H9 (cell line): ENCODE measurements around the gene KCMF1. TPM values are rescaled to one million over a fixed set of nuclear protein-coding genes. Genes with fewer than 3 reads are reported as not detected.
A peak's percentile ranks its signal among the peaks of the same experiment; 100 is the strongest.

ENCODE experiments used
- DNase-seq: peaks from one replicate; pipeline ENCODE4 v3.0.0-alpha.2; 2017
- H2AFZ ChIP-seq: one replicate; pipeline ENCODE4 v1.6.1; 2013; ENCODE audit warnings: mild to moderate bottlenecking, low read length, control low read depth, moderate library complexity
- H2AK5ac ChIP-seq: 2 replicates; pipeline ENCODE4 v1.6.1; 2013; ENCODE audit warnings: low read length, control low read depth, mixed read lengths; ENCODE audit not compliant: insufficient read length
- H2BK120ac ChIP-seq: one replicate; pipeline ENCODE4 v1.6.1; 2013; ENCODE audit warnings: low read depth, mild to moderate bottlenecking, low read length, control low read depth, inconsistent platforms; ENCODE audit not compliant: poor library complexity, severe bottlenecking
- H2BK12ac ChIP-seq: 2 replicates; pipeline ENCODE4 v1.6.1; 2013; ENCODE audit warnings: low read length, control low read depth, mixed read lengths, low read depth; ENCODE audit not compliant: insufficient read length
- H2BK15ac ChIP-seq: 2 replicates; pipeline ENCODE4 v1.6.1; 2013; ENCODE audit warnings: low read depth, low read length, control low read depth
- H2BK20ac ChIP-seq: one replicate; pipeline ENCODE4 v1.6.1; 2013; ENCODE audit warnings: low read depth, mild to moderate bottlenecking, low read length, control low read depth, inconsistent platforms; ENCODE audit not compliant: poor library complexity, severe bottlenecking
- H2BK5ac ChIP-seq: 2 replicates; pipeline ENCODE4 v1.6.1; 2013; ENCODE audit warnings: low read length, control low read depth, mixed read lengths; ENCODE audit not compliant: insufficient read length
- H3K14ac ChIP-seq: 2 replicates; pipeline ENCODE4 v1.6.1; 2013; ENCODE audit warnings: low read length, control low read depth; ENCODE audit not compliant: insufficient read depth
- H3K18ac ChIP-seq: 2 replicates; pipeline ENCODE4 v1.6.1; 2013; ENCODE audit warnings: low read depth, mild to moderate bottlenecking, mixed read lengths, low read length, control low read depth; ENCODE audit not compliant: insufficient read length
- H3K23ac ChIP-seq: 2 replicates; pipeline ENCODE4 v1.6.1; 2013; ENCODE audit warnings: low read length, control low read depth, mixed read lengths, low read depth; ENCODE audit not compliant: insufficient read length
- H3K23me2 ChIP-seq: 2 replicates; pipeline ENCODE4 v1.6.1; 2013; ENCODE audit warnings: low read depth, mild to moderate bottlenecking, mixed read lengths, low read length, control low read depth; ENCODE audit not compliant: insufficient read length, poor library complexity, severe bottlenecking
- H3K27ac ChIP-seq: 2 replicates; pipeline ENCODE4 v1.5.1; 2013; ENCODE audit warnings: low read length, control low read depth, mixed read lengths, low read depth; ENCODE audit not compliant: insufficient read length
- H3K27me3 ChIP-seq: 2 replicates; pipeline ENCODE4 v1.6.1; 2013; ENCODE audit warnings: low read length, control low read depth, inconsistent platforms; ENCODE audit not compliant: insufficient read depth
- H3K4ac ChIP-seq: 2 replicates; pipeline ENCODE4 v1.6.1; 2013; ENCODE audit warnings: low read depth, mild to moderate bottlenecking, control low read depth, inconsistent platforms, low read length, moderate library complexity
- H3K4me1 ChIP-seq: 2 replicates; pipeline ENCODE4 v1.6.1; 2013; ENCODE audit warnings: low read length, control low read depth, inconsistent platforms; ENCODE audit not compliant: insufficient read depth
- H3K4me2 ChIP-seq: 2 replicates; pipeline ENCODE4 v1.6.1; 2013; ENCODE audit warnings: low read length, control low read depth, mixed read lengths; ENCODE audit not compliant: insufficient read length, insufficient read depth
- H3K56ac ChIP-seq: 2 replicates; pipeline ENCODE4 v1.6.1; 2013; ENCODE audit warnings: low read depth, mild to moderate bottlenecking, mixed read lengths, low read length, control low read depth; ENCODE audit not compliant: insufficient read length
- H3K79me1 ChIP-seq: 2 replicates; pipeline ENCODE4 v1.6.1; 2013; ENCODE audit warnings: low read depth, mild to moderate bottlenecking, moderate library complexity, low read length, control low read depth, inconsistent platforms; ENCODE audit not compliant: insufficient read depth, poor library complexity, severe bottlenecking
- H3K79me2 ChIP-seq: 2 replicates; pipeline ENCODE4 v1.6.1; 2013; ENCODE audit warnings: low read length, control low read depth, inconsistent platforms; ENCODE audit not compliant: insufficient read depth
- H3K9ac ChIP-seq: 2 replicates; pipeline ENCODE4 v1.6.1; 2013; ENCODE audit warnings: low read length, control low read depth, mixed read lengths; ENCODE audit not compliant: insufficient read length; ENCODE audit errors: extremely low read depth
- H3K9me3 ChIP-seq: one replicate; pipeline ENCODE4 v1.6.1; 2013; ENCODE audit warnings: low read depth, low read length, inconsistent platforms; ENCODE audit not compliant: control insufficient read depth
- H3T11ph ChIP-seq: one replicate; pipeline ENCODE4 v1.6.1; 2013; ENCODE audit warnings: mild to moderate bottlenecking, low read length, control low read depth, inconsistent platforms
- H4K20me1 ChIP-seq: one replicate; pipeline ENCODE4 v1.6.1; 2013; ENCODE audit not compliant: control insufficient read depth, insufficient read length, insufficient read depth
- H4K5ac ChIP-seq: 2 replicates; pipeline ENCODE4 v1.6.1; 2013; ENCODE audit warnings: low read depth, mild to moderate bottlenecking, mixed read lengths, low read length, control low read depth; ENCODE audit not compliant: insufficient read length
- H4K8ac ChIP-seq: replicated peaks from 2 replicates; pipeline ENCODE4 v1.6.1; 2013; ENCODE audit warnings: low read length, control low read depth, mixed read lengths, low read depth; ENCODE audit not compliant: insufficient read length
- H4K91ac ChIP-seq: 2 replicates; pipeline ENCODE4 v1.6.1; 2013; ENCODE audit warnings: low read depth, mild to moderate bottlenecking, moderate library complexity, mixed read lengths, low read length, control low read depth; ENCODE audit not compliant: insufficient read length
- H3K27ac Mint-ChIP-seq, 3 experiments: 2 replicates in 2 of 3; 3 replicates in 1 of 3; pipeline ENCODE4 v1.8.0; 2020 to 2021; ENCODE audit warnings: mixed read lengths in 3 of 3, mild to moderate bottlenecking in 1 of 3, moderate library complexity in 1 of 3
- H3K27me3 Mint-ChIP-seq: 2 replicates; pipeline ENCODE4 v1.8.0; 2021; ENCODE audit warnings: low read depth, mild to moderate bottlenecking, moderate library complexity, mixed read lengths
- H3K36me3 Mint-ChIP-seq, 3 experiments: 2 replicates in 2 of 3; 3 replicates in 1 of 3; pipeline ENCODE4 v1.8.0; 2020 to 2021; ENCODE audit warnings: low read depth in 3 of 3, mixed read lengths in 3 of 3; ENCODE audit not compliant: insufficient read depth in 1 of 3
- H3K4me1 Mint-ChIP-seq, 2 experiments: 2 replicates each; pipeline ENCODE4 v1.8.0; 2020; ENCODE audit warnings: mixed read lengths in 2 of 2
- H3K4me3 Mint-ChIP-seq, 2 experiments: 2 replicates in 1 of 2; 3 replicates in 1 of 2; pipeline ENCODE4 v1.8.0; 2020 to 2021; ENCODE audit warnings: mild to moderate bottlenecking in 2 of 2, mixed read lengths in 2 of 2, moderate library complexity in 1 of 2
- H3K9me3 Mint-ChIP-seq, 2 experiments: 2 replicates in 1 of 2; 3 replicates in 1 of 2; pipeline ENCODE4 v1.8.0; 2020; ENCODE audit warnings: mild to moderate bottlenecking in 2 of 2, mixed read lengths in 2 of 2, moderate library complexity in 1 of 2
- WGBS: extraction: QIAGEN DNeasy Blood & Tissue Kit; methylation state at CpG from one replicate; pipeline ENCODE4 v1.1.7; 2013; ENCODE audit warnings: missing lambda C conversion rate, low lambda C conversion rate, mixed read lengths; ENCODE audit not compliant: insufficient read length; ENCODE audit errors: extremely low coverage; 5-methylcytosine and 5-hydroxymethylcytosine counted together
- total RNA-seq: library from RNA; stranded (reverse); gene quantifications from 2 replicates; pipeline ENCODE4 v1.2.1, GENCODE V29; 2021
- TF ChIP-seq, protein P1 (sequence below): fragments of 200-600 bp; sonication (generic); conservative IDR thresholded peaks from 3 replicates; pipeline ENCODE4 v1.8.0; 2021; ENCODE audit warnings: antibody characterized with exemption, mild to moderate bottlenecking

The KCMF1 gene
- total RNA-seq, 1 experiment from 2014 or later, result 113 TPM

DNA sequence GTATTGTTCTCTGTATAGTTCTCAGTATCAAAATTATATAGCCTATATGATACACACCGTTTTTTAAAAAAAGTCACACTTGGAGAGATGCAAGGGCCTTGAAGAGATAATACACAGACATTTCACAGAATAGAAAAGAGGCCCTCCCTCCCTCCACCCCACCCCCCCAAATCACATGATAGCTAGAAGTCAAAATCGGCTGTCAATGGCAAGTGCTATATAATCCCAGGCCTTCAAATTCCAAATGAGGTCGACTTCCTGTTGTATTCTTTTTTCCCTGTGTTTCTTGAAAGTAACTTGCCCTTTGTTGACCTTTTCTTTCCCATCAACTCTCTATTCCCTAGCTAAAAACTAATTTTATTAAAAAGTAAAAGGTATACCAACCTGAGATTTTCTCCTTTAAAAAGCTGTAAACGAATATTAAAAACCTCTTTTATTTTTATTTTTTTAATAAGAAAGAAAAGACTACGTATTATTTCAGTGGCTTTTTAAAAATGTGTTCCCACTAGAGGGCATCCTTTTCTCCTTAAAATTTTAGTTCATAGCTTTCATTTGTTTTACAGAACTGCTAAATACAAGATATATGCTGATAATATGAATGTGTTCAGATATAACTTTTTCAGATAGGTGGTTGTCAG, 46.6 kb downstream of the KCMF1 start:
- H2BK12ac ChIP-seq, result no peak overlapping the region
- no peaks in the 10 kb centered on the region for H3K9me3 ChIP-seq
- no peak overlapping the region for H3K14ac ChIP-seq
- no peak overlapping the region for H2BK120ac ChIP-seq
- H3K4ac ChIP-seq, result no peak overlapping the region
- H3K9me3 Mint-ChIP-seq, result peaks cover 0 to 3% of the 10 kb centered on the region in 2 experiments; a peak in 1 of 5 replicates
- H4K5ac ChIP-seq, result no peak overlapping the region
- no peaks in the 10 kb centered on the region for H3K23me2 ChIP-seq
- no CpG with 5 or more reads among the region's 5 CpGs for WGBS
- H3K79me2 ChIP-seq, result peaks cover 25% of the 10 kb centered on the region
- H2AFZ ChIP-seq, result no peak overlapping the region
- peaks cover 34 to 35% of the 10 kb centered on the region in 2 experiments for H3K4me1 Mint-ChIP-seq
- no peak overlapping the region for H3K4me3 Mint-ChIP-seq
- H2BK5ac ChIP-seq, result no peak overlapping the region
- no peak overlapping the region for H3K27ac ChIP-seq
- H2BK20ac ChIP-seq, result no peak overlapping the region
- H3T11ph ChIP-seq, result no peak overlapping the region
- no peak overlapping the region for H2BK15ac ChIP-seq
- no peak overlapping the region for H3K4me2 ChIP-seq
- peaks cover 10% of the 10 kb centered on the region for H3K79me1 ChIP-seq
- no peaks in the 10 kb centered on the region for H3K27me3 Mint-ChIP-seq
- no peak overlapping the region for H3K56ac ChIP-seq
- H4K91ac ChIP-seq, result no peak overlapping the region
- H2AK5ac ChIP-seq, result no peak overlapping the region
- no peak for DNase-seq
- TF ChIP-seq, protein P1, sequence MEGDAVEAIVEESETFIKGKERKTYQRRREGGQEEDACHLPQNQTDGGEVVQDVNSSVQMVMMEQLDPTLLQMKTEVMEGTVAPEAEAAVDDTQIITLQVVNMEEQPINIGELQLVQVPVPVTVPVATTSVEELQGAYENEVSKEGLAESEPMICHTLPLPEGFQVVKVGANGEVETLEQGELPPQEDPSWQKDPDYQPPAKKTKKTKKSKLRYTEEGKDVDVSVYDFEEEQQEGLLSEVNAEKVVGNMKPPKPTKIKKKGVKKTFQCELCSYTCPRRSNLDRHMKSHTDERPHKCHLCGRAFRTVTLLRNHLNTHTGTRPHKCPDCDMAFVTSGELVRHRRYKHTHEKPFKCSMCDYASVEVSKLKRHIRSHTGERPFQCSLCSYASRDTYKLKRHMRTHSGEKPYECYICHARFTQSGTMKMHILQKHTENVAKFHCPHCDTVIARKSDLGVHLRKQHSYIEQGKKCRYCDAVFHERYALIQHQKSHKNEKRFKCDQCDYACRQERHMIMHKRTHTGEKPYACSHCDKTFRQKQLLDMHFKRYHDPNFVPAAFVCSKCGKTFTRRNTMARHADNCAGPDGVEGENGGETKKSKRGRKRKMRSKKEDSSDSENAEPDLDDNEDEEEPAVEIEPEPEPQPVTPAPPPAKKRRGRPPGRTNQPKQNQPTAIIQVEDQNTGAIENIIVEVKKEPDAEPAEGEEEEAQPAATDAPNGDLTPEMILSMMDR, result peak; percentile 68
- H3K27ac Mint-ChIP-seq, result peak overlapping the region in 2 of 3 experiments; percentile 71 to 76; a peak in 4 of 7 replicates
- no peaks in the 10 kb centered on the region for H4K20me1 ChIP-seq
- H3K18ac ChIP-seq, result no peak overlapping the region
- H4K8ac ChIP-seq, result no peak overlapping the region
- H3K36me3 Mint-ChIP-seq, result peaks cover 8 to 17% (median 11%) of the 10 kb centered on the region in 3 experiments; a peak in 6 of 7 replicates
- H3K4me1 ChIP-seq, result no peaks in the 10 kb centered on the region
- H3K23ac ChIP-seq, result no peak overlapping the region
- H3K9ac ChIP-seq, result no peak overlapping the region
- H3K27me3 ChIP-seq, result no peaks in the 10 kb centered on the region
